ENCODE data around the gene RAI14.
"Not testable (repeated sequence)": the region's sequence is repeated elsewhere in the genome, so short reads cannot be mapped to it uniquely, and the experiment has no call there.

The RAI14 gene

GRCh38 chr5:34811706-34812105 is 155.6 kb downstream of the RAI14 start:
- DNase-seq (ENCODE audit: low read depth in 1 of 2, low spot score in 1 of 2), result no peak

- DNase-seq (ENCODE audit: low read depth in 1 of 2, low spot score in 1 of 2), result no peak
Observed at GRCh38 chr5:34813509-34813908, 157.4 kb downstream of the RAI14 start.

- DNase-seq (ENCODE audit: low read depth in 1 of 2, low spot score in 1 of 2), result no peak
Observed at GRCh38 chr5:34817558-34818351, 161.6 kb downstream of the RAI14 start.

DNA sequence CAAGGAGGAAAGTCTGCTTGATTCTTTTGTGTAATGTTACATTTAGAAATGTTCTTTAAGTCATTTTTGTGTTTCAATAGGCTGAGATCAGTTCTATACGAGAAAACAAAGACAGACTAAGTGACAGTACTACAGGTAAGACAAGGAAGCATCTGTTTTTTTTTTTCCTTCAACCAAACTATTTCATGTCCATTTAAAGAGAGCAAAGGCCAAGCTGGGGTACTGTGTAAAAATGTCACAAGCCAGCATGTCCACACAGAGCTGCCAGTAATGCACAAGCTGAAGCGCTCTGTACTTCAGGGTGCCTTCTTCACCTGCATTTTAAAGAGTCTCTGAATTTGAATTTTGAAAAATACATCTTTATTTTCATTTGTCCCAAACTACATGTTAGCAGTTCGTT is 162.6 kb downstream of the RAI14 start:
- DNase-seq (ENCODE audit: low read depth in 1 of 2, low spot score in 1 of 2), result no peak

- DNase-seq (ENCODE audit: low read depth in 1 of 2, low spot score in 1 of 2), result no peak
Observed at GRCh38 chr5:34820593-34820992, 164.5 kb downstream of the RAI14 start.

GRCh38 chr5:34822956-34823715 is 167.0 kb downstream of the RAI14 start:
- no peak for DNase-seq (ENCODE audit: low read depth in 1 of 2, low spot score in 1 of 2)

DNA sequence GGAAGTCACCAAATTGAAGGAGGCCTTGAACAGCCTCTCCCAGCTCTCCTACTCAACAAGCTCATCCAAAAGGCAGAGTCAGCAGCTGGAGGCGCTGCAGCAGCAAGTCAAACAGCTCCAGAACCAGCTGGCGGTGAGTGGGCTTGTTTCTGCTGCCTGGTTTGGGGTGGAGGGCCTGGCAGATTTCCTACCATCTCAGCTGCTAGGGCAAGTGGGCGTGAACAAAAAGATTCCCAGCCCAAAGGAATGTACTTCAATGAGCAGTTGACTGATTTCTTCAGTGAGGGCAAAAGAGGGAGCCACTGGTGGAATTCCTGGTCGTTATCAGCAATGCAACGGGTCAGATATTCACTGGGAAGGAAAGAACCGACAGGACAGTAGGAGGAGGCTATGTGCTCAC is 170.2 kb downstream of the RAI14 start:
- no peak for DNase-seq (ENCODE audit: low read depth in 1 of 2, low spot score in 1 of 2)

- DNase-seq (ENCODE audit: low read depth in 1 of 2, low spot score in 1 of 2), result no peak
Observed at GRCh38 chr5:34827588-34828506, 171.7 kb downstream of the RAI14 start.

GRCh38 chr5:34830827-34831226 is 174.7 kb downstream of the RAI14 start:
- not testable (repeated sequence) for DNase-seq (ENCODE audit: low read depth in 1 of 2, low spot score in 1 of 2)

GRCh38 chr5:34831303-34831702 is 175.2 kb downstream of the RAI14 start:
- no peak for DNase-seq (ENCODE audit: low read depth in 1 of 2, low spot score in 1 of 2)

DNA sequence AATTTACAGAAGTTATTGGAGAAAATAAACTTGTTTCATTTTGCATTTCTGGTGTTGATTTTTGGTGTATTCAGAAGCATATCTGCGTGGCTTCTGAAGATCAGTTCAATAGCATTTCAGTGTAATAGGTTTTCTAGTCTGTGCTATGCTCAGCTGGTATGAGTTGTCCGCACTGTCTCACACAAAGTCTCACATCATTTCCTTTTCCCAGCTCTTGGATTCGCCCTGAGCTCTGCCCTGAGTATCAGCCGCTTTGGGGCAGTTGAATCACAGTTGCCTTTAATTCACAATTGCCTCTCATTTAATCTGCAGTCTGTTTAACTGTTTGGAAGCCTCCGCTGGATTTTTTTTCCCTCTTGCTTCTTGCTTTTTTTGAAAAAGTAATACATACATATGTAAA is 176.4 kb downstream of the RAI14 start:
- DNase-seq (ENCODE audit: low read depth in 1 of 2, low spot score in 1 of 2), result no peak

DNA sequence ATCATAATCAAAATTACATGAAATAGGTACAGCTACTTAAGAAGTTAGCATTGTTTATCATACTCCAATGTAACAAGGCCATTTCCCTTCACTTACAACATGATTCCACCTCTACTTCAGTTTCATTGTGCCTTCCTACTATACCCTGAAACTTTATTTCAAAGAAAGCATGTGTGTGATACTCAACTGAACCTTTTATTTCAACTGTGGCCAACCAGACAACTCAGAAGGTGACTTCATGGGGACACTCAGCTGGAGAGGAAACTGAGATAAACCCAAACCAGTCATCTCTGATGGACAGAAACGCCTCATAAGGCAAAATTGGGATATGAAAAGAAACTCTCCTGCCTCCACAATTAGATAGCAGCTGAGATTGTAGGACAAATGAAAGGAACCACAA is 177.0 kb downstream of the RAI14 start:
- DNase-seq (ENCODE audit: low read depth in 1 of 2, low spot score in 1 of 2), result no peak

DNA sequence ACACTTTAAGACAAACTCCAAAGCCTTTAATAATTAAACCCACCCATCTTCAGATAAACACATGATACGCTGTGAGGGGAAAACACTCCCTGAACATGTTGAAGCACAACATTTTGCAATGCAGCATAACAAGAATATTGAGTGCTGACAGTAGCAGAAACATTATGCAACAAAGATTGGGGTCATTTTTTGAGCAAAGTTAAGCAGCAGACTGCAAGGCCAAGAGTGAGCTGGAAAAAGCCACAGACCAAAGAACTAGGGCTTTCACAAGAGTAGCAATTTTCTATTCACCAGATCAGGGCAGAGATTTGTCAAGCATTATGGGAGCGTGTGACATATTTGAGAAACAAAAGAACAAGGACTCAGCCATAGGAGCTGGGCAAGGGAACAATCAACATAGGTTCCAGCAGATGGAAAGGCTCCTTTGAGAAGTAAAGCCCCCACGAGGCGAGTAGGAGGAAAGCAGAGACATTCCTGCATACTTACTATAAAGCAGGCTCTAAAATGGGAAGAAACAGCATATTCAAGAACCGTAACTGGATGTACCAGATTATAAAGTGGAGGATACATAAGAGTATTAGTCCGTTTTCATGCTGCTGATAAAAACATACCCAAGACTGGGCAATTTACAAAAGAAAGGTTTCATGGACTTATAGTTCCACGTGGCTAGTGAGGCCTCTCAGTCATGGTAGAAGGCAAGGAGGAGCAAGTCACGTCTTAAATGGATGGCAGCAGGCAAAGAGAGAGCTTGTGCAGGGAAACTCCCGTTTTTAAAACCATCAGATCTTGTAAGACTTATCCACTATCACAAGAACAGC is 178.1 kb downstream of the RAI14 start:
- DNase-seq (ENCODE audit: low read depth in 1 of 2, low spot score in 1 of 2), result no peak

- DNase-seq (ENCODE audit: low read depth in 1 of 2, low spot score in 1 of 2), result no peak
Observed at GRCh38 chr5:34834794-34835089, 178.6 kb downstream of the RAI14 start.

DNA sequence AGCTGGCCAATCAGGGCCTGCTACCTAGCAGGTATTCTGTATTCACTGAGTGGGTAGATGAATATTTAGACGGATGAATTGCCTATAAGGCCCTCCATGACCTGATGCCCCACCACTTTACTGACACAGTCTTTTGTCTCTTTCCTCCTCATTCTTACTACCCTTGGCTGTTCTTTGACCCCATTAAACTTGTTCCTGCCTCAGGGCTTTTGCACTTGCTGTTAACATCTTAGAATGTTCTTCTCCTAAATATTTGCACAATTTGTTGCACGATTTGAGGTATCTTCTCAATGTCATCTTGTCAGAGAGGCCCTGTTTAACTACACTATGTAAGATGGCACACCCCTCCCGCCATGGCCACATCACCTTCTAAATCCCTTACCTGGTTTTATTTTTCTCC is 179.5 kb downstream of the RAI14 start:
- no peak for DNase-seq (ENCODE audit: low read depth in 1 of 2, low spot score in 1 of 2)

DNA sequence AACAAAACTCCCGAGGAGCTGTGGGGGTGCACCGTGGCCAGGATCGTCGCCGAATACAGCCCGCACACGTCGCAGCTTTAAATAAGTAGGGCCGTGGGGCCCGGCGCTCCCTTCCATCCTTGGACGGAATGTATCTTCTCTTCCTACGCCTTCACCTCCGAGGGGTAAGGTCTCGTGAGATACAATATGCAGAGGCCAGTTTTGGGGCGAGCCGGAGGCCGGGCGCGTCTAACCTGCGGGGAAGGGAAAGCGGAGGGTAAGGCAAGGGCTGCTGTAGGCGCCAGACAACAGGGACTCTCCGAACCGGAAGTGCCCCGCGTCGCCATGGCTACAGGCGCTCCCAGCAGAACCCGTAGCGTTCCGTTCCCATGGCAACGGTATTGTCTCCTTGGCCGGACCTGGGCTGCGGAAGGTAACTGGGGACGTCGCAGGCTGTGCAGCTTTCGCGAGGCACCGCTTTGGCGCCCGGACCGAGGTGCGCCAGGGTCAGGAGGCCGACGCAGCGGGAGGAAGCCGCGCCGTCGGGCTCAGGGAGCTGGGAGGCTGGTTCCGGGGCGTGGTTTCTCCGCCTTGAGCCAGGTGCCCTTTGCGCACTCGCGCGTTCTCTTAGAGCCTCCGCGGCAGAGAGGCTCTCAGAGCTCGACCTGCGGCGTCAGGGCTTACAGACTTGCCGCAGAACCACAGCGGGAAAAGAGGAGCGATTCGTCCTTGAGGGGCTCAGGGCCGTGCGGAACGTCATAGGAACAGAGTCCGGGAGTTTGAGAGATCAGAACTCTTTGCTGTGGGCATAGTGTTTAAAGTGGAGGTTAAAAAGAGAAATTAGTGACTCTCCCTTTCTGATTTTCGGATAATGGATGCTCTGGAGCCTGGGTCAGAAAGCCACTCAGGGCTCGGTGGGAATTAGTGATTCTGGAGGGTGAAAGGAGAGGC is 182.9 kb downstream of the RAI14 start, which contains the start of gene TTC23L:
TSS of gene TTC23L (plus strand) at position 380 of the 930 bp plus-strand sequence. CDS start 1,508 bp downstream, outside the sequence.
- peak; percentile 72 to 86 for DNase-seq (ENCODE audit: low read depth in 1 of 2, low spot score in 1 of 2)

DNA sequence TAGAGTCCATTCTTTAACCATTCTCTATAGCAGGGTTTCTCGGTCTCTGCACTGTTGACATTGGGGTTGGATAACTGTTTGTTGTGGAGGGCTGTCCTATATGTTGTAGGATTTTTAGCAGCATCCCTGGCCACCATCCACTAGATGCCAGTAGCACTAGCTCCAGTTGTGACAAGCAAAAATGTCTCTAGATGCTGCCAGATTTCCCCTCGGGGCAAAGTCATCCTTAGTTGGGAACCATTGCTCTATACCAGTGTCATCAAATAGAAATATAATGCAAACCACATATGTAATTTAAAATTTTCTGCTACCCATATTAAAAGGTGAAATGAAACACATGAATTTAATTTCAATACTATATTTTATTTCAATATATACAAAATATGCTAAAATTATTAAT is 185.7 kb downstream of the RAI14 start:
- no peak for DNase-seq (ENCODE audit: low read depth in 1 of 2, low spot score in 1 of 2)

DNA sequence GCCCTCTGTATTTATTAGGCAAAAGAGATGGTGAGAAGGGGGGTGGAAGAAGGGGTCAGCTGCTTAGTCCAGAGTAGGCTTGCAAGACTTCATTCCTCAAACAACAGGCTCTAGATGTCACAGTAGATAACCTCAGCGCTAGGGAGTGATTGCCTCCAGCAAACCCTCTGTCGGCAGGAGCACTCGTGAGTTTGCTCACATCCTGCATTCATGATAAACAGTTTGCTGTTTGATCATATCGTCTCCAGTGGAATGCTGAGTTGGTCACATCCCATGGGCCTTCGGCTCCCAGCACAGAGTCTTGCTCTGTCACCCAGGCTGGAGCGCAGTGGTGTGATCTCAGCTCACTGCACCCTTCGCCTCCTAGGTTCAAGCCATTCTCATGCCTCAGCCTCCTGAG is 186.4 kb downstream of the RAI14 start:
- DNase-seq (ENCODE audit: low read depth in 1 of 2, low spot score in 1 of 2), result no peak

GRCh38 chr5:34843497-34843896 is 187.4 kb downstream of the RAI14 start:
- DNase-seq (ENCODE audit: low read depth in 1 of 2, low spot score in 1 of 2), result no peak

GRCh38 chr5:34844106-34844505 is 188.0 kb downstream of the RAI14 start:
- DNase-seq (ENCODE audit: low read depth in 1 of 2, low spot score in 1 of 2), result no peak
